MM.1S (cell line): Measurements from ENCODE around the gene MFAP2.
"Not testable (repeated sequence)": the region's sequence is repeated elsewhere in the genome, so short reads cannot be mapped to it uniquely, and the experiment has no call there.

Source experiments
- DNase-seq: peaks from one replicate; pipeline ENCODE4 v3.0.0-alpha.2; 2015
- H2AFZ ChIP-seq: fragments of 300-600 bp; sonication (generic); 2 replicates; pipeline ENCODE4 v1.6.0; 2016; ENCODE audit warnings: antibody characterized with exemption, low read length
- H3F3A ChIP-seq: fragments of 300-600 bp; sonication (generic); 2 replicates; pipeline ENCODE4 v1.6.1; 2016; ENCODE audit warnings: mild to moderate bottlenecking, antibody characterized with exemption, low read length, moderate library complexity, mixed read lengths; ENCODE audit not compliant: insufficient read depth
- H3K27ac ChIP-seq: fragments of 300-600 bp; sonication (generic); 2 replicates; pipeline ENCODE4 v1.5.1; 2016; ENCODE audit warnings: mild to moderate bottlenecking, low read length
- H3K27me3 ChIP-seq: fragments of 300-600 bp; sonication (generic); replicated peaks from 2 replicates; pipeline ENCODE4 v1.6.0; 2016; ENCODE audit warnings: low read length; ENCODE audit not compliant: insufficient read depth
- H3K36me3 ChIP-seq: fragments of 300-600 bp; sonication (generic); replicated peaks from 2 replicates; pipeline ENCODE4 v1.6.1; 2016; ENCODE audit warnings: mild to moderate bottlenecking, low read length, mixed read lengths; ENCODE audit not compliant: insufficient read depth
- H3K4me1 ChIP-seq: fragments of 300-600 bp; sonication (generic); 2 replicates; pipeline ENCODE4 v1.6.1; 2016; ENCODE audit warnings: low read length, mixed read lengths
- H3K4me2 ChIP-seq: fragments of 300-600 bp; sonication (generic); 2 replicates; pipeline ENCODE4 v1.6.0; 2016; ENCODE audit warnings: low read depth, low read length
- H3K4me3 ChIP-seq: fragments of 300-600 bp; sonication (generic); 2 replicates; pipeline ENCODE4 v1.5.1; 2016; ENCODE audit warnings: low read length, mixed read lengths
- H3K79me2 ChIP-seq: fragments of 300-600 bp; sonication (generic); 2 replicates; pipeline ENCODE4 v1.6.1; 2016; ENCODE audit warnings: mixed run types, low read length, mixed read lengths
- H3K9ac ChIP-seq: fragments of 300-600 bp; sonication (generic); 2 replicates; pipeline ENCODE4 v1.6.1; 2016; ENCODE audit warnings: low read length, mixed read lengths
- H3K9me2 ChIP-seq: fragments of 300-600 bp; sonication (generic); replicated peaks from 2 replicates; pipeline ENCODE4 v1.6.1; 2016; ENCODE audit warnings: mild to moderate bottlenecking, low read length, mixed read lengths; ENCODE audit not compliant: insufficient read depth
- H3K9me3 ChIP-seq: fragments of 300-600 bp; sonication (generic); replicated peaks from 2 replicates; pipeline ENCODE4 v1.6.1; 2016; ENCODE audit warnings: mild to moderate bottlenecking, low read length, mixed read lengths; ENCODE audit not compliant: insufficient read depth
- H4K20me1 ChIP-seq: fragments of 300-600 bp; sonication (generic); 2 replicates; pipeline ENCODE4 v1.6.1; 2016; ENCODE audit warnings: mild to moderate bottlenecking, low read length, moderate library complexity, mixed read lengths; ENCODE audit not compliant: insufficient read depth
- CTCF ChIP-seq: fragments of 300-600 bp; sonication (generic); IDR thresholded peaks from 2 replicates; pipeline ENCODE4 v1.5.1; 2016; ENCODE audit warnings: antibody characterized with exemption, low read length, mixed read lengths
- EZH2 ChIP-seq: fragments of 300-600 bp; sonication (generic); optimal IDR thresholded peaks from 2 replicates; pipeline ENCODE3; 2017; ENCODE audit warnings: low read depth, mild to moderate bottlenecking, antibody characterized with exemption, low read length, mixed read lengths
- EZH2phosphoT487 ChIP-seq: fragments of 300-600 bp; sonication (generic); IDR thresholded peaks from 2 replicates; pipeline ENCODE4 v1.6.1; 2018; ENCODE audit warnings: antibody characterized with exemption, low read length

Gene MFAP2

GRCh38 chr1:16946646-16947045, 33.8 kb downstream of the MFAP2 start:
- Histone ChIP-seq H3K36me3 (no peaks in the 10 kb centered on the region), H3K27me3 (no peaks in the 10 kb centered on the region), H3K9me2 (no peaks in the 10 kb centered on the region), H3K9me3 (no peaks in the 10 kb centered on the region), H3K4me3 (no peak overlapping the region), H3K27ac (no peak overlapping the region), H3F3A (no peaks in the 10 kb centered on the region), H3K4me2 (no peak overlapping the region), H3K4me1 (no peaks in the 10 kb centered on the region), H3K79me2 (no peaks in the 10 kb centered on the region), H2AFZ (no peak overlapping the region), H3K9ac (no peak overlapping the region), H4K20me1 (no peaks in the 10 kb centered on the region)
- DNase-seq, result no peak
- TF ChIP-seq EZH2 (no peak), CTCF (no peak), EZH2phosphoT487 (no peak)

- not testable (repeated sequence) for H3K9ac ChIP-seq
Measured at GRCh38 chr1:16946185-16946584, 34.2 kb downstream of the MFAP2 start.

GRCh38 chr1:16945512-16945911, 34.9 kb downstream of the MFAP2 start:
- not testable (repeated sequence) for H2AFZ ChIP-seq, DNase-seq, H3K27me3 ChIP-seq, H3K36me3 ChIP-seq, H3K4me2 ChIP-seq, H3K27ac ChIP-seq, H3K9ac ChIP-seq, H3K4me3 ChIP-seq, H3K9me2 ChIP-seq, H3F3A ChIP-seq, H4K20me1 ChIP-seq, H3K4me1 ChIP-seq, H3K9me3 ChIP-seq, H3K79me2 ChIP-seq

More at GRCh38 chr1:16946185-16946584, 34.2 kb downstream of the MFAP2 start:
- not testable (repeated sequence) for H3K79me2 ChIP-seq, H4K20me1 ChIP-seq, DNase-seq, H3K4me1 ChIP-seq, H3F3A ChIP-seq, H3K36me3 ChIP-seq, H3K27ac ChIP-seq, H2AFZ ChIP-seq, H3K9me2 ChIP-seq, H3K9me3 ChIP-seq, H3K27me3 ChIP-seq, H3K4me2 ChIP-seq, H3K4me3 ChIP-seq

GRCh38 chr1:16944038-16944437, 36.4 kb downstream of the MFAP2 start:
- H3K27ac ChIP-seq, result no peak overlapping the region
- no peak overlapping the region for H3K4me3 ChIP-seq
- no peak for DNase-seq
- no peaks in the 10 kb centered on the region for H3F3A ChIP-seq
- H3K9me3 ChIP-seq, result no peaks in the 10 kb centered on the region
- H3K9ac ChIP-seq, result no peak overlapping the region
- H4K20me1 ChIP-seq, result no peaks in the 10 kb centered on the region
- H3K4me1 ChIP-seq, result no peaks in the 10 kb centered on the region
- H3K36me3 ChIP-seq, result no peaks in the 10 kb centered on the region
- no peaks in the 10 kb centered on the region for H3K79me2 ChIP-seq
- H2AFZ ChIP-seq, result no peak overlapping the region
- no peaks in the 10 kb centered on the region for H3K27me3 ChIP-seq
- H3K9me2 ChIP-seq, result no peaks in the 10 kb centered on the region
- TF ChIP-seq EZH2phosphoT487, result no peak
- TF ChIP-seq EZH2, result no peak
- no peak overlapping the region for H3K4me2 ChIP-seq

GRCh38 chr1:16939386-16940180, 40.8 kb downstream of the MFAP2 start:
- H3K4me3 ChIP-seq, H3K9me3 ChIP-seq, H3K9me2 ChIP-seq, DNase-seq, H3K4me1 ChIP-seq, H3K36me3 ChIP-seq, H3K79me2 ChIP-seq, H2AFZ ChIP-seq, H4K20me1 ChIP-seq, H3K27me3 ChIP-seq, H3K27ac ChIP-seq, H3K4me2 ChIP-seq, H3K9ac ChIP-seq, H3F3A ChIP-seq: not testable (repeated sequence)
